AG20443 (cell line): ENCODE data around the gene PNMA1.
"Not testable (repeated sequence)": the region's sequence is repeated elsewhere in the genome, so short reads cannot be mapped to it uniquely, and the experiment has no call there.

Experiments used
- DNase-seq: peaks from one replicate; pipeline ENCODE4 v3.0.0; 2012; ENCODE audit warnings: low spot score, mixed read lengths

PNMA1 gene

DNA sequence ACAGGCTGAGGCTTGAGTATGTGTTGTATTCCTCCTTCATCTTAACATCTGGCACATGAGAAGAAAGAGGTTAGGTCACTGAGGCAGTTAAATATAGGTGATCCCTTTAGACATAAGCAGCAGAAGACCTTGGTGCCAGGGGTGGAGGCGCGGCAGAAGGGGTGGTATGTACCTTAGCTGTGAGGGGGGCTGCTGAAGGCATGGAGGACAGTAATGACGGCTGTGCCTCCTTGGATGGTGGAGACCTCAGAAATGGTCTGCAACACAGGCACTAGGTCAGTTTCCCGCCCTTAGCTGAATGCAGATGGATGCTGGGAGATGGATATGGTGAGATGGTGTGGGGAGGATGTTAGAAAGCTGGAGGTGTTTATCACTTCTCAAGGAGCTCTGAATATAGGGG lies 1.5 kb upstream of the PNMA1 start:
- no peak for DNase-seq

DNA sequence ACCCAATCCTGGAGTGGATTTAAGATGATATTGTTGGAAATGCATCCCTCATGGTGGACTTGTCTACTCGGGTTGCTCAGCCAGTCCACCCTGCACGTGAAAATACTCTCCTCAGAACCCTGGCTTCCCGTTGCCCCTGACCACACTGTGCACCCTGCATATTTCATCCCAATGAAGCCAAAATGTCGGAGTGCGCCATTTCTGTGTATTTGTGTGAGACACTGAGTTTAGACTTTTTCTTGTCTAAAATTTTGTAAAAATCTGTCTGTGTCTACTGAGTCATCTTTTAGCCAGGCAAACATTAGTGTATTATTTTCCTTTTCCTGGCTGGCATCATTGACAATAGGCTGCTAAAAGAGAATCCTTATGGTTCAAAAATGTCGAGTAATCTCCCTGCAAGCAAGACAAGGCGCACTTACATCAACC lies 485 bp upstream of the PNMA1 start:
- peak; percentile 32 for DNase-seq

DNA sequence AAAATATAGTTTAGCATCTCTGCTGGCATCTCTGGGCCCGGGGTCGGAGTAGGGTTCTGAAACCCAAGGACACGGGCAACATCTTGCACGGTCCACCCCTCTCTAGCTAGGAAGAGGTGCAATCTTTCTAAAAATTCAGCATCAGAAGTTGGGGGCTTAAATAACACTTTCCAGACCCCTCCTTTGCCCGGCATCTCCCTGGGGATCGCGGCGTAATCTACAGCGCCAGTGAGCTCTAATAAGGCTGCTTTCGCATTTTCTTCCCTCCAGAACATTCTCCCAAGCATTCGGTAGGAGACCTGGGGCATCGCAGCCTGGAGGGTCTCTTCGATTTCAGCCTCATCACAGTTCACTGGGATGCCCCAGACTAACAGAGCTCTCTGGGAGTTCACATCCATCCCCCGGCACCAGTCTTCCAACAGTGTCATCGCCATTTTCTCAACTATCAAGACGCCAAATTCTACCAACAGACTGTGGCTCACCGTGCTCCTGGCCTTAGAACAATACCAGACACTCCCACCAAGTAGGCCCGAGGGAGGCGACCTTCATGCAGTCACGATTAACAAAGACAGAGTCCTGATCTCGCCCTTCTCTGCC lies 880 bp downstream of the PNMA1 start:
- DNase-seq, result no peak

DNA sequence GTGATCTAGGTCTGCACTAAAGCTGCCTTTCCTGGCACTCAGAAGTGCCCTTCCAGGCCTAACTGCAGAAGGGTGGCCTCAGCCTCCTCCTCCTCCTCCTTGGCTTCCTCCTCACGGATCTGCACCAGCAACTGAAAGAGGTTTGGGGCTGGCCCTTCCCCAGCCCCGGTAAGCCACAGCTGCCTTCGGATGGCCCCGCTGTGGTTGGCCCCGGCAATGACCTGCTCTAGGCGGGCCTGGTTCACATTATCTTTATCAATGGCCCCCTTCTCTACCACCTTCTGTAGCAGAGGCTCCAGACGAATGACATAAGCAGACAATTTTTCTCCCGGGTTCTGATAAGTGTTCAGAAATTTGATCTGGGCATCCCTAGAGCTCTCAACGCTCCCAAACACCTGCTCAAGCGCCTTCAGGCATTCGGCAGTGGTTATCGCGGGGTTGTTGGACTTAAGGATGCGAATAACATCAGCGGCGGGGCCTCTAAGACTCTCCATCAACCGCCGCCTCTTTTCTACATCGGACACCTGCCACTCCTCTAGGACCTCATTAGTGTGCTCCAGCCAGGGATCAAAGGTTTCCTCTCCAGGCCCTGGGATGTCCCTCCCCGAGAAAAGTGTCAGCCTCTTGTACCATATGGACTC lies 1.5 kb downstream of the PNMA1 start:
- peak; percentile 33 for DNase-seq

DNA sequence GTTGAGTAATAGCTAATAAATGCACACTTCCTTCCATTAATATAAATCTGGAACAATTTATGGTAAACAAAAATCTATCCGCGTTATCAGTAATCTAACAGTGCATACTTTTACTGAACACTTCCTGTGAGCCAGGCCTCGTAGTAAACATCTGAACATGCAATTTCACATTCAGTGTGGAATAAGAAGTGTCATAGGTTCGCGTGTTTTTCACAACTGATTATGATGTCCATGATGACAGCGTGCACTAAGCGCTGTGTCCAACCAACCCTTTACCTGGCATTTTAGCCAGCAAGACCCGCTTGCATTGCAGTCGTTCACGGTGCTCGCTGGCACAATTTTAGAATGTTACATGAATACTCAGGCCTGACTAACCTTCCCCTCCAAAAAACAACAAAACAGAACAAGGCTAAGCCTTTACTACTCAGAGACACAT lies 2.1 kb downstream of the PNMA1 start:
- no peak for DNase-seq

DNA sequence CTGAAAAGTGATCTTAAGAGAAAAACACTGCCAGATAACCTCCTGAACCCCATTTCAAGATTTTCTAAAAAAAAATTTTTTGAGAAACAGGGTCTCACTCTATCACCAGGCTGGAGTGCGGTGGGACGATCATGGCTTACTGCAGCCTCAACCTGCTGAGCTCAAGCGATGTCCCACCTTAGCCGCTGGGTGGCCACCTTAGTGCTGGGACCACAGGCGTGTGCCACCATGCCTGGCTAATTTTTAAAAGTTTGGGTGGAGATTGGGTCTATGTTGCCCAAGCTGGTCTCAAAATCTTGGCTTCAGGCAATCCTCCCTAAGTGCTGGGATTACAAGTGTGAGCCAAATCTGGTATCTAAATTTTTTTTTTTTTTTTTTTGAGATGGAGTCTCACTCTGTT lies 3.4 kb downstream of the PNMA1 start:
- DNase-seq, result no peak

DNA sequence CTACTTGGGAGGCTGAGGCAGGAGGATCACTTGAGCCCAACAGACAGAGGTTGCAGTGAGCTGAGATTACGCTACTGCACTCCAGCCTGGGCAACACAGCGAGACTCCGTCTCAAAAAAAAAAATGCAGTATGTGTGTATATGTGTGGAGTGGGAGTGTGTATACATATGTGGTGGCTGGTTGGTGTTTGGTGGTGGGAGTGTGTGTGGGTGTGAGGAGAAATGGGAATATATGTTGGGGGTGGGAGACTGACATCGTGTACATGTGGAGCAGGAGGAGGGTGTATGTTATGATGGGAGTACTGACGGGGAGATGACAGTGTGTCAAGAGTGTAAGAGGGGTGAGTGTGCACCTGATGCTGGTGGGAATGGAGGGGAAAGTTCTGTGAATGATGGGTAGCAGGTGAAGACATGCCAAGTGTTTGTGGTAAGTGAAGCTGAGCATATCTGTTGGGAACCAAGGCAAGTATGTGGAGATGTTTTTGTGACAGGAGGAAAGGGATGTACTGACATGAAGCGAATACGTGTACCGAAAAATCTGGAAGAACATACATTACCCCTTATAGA lies 4.2 kb downstream of the PNMA1 start:
- no peak for DNase-seq

DNA sequence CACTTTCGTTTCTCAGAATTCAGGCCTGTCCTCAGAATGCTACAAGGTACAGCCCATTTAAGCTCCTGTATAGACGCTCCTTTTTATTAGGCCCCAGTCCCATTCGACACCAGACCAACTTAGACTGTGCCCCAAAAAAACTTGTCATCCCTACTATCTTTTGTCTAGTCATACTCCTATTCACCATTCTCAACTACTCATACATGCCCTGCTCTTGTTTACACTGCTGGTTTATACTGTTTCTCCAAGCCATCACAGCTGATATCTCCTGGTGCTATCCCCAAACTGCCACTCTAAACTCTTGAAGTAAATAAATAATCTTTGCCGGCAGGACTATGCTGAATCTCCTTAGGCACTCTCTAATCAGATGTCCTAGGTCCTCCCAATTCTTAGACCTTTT lies 6.1 kb downstream of the PNMA1 start:
- DNase-seq, result not testable (repeated sequence)

DNA sequence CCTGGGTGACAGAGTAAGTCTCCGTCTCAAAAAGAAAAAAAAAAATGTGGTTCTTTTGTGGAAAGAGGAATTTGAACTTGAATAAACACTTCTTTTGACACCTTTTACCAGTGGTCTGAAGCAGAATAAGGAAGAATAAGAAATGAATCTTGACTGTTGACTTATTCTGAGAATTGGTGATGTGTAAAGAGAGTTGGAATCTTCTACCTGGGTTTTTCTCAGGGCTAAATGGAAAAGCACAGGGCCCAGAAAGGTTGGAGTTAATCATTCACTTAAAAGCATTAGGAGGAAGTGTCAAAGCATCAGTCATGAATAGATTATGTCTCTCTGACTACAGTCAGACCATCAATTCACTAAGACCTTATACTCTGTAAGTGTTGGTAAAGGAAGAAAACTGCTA lies 13.9 kb downstream of the PNMA1 start:
- DNase-seq, result no peak

DNA sequence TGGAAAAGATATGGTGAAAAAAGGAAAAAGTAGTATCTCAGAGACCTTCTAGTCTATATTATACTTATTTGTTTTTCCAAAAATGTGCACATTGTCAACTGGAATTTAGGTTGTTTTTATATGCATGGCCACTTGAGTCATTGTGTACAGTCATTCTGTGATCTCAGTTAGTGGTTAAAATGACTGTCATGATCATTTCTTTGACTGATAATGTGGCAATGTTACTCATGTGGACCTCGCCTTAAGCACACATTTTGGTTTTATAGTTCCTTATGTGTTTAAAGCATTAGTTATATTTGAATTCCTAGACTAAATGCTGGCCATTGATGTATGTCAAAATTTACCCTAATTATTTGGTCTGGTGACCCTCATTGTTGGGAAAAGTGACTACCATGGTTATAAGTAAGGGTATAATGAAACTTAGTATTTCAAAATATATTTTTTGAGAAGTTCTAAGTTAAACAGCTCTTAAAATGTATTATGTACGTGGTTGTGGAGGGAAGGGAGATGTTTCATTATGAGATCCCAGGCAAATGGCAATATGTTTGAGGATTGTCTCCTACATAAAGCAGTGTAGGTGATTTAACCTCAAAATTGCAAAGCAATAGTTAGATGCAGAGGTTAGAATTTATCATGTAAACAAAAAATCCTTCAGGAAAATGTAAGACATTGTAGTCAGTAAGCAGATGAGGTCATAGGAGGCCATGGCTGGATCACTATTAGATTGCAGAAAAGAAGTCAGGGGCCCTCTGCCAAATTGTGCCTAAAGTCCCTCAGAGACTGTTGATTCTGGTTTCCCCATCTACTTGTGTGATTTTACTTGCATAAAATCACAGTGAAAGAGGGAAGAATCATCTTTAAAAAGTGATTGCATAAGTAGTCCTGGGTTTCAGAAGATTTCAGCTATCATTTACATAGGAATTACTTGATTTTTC lies 17.5 kb downstream of the PNMA1 start:
- DNase-seq, result peak; percentile 45

DNA sequence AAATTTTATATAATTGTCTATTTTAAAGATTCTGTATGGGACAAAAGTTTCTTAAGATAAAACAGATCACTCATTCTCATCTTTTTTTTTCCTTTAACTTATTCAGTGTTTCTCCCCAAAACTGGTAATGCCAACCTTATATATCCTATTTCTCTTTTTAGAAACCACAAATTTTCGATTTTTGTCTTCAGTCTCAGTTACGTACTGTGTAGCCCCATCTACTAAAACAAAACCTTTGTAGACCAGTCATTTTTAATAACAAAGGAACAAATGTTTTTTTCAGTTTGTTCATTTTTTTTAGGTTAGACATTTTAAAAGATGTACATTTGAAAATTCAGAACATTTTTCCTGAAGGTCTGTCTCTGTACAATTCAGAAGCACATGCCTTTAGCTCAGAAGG lies 18.2 kb downstream of the PNMA1 start:
- DNase-seq, result no peak

DNA sequence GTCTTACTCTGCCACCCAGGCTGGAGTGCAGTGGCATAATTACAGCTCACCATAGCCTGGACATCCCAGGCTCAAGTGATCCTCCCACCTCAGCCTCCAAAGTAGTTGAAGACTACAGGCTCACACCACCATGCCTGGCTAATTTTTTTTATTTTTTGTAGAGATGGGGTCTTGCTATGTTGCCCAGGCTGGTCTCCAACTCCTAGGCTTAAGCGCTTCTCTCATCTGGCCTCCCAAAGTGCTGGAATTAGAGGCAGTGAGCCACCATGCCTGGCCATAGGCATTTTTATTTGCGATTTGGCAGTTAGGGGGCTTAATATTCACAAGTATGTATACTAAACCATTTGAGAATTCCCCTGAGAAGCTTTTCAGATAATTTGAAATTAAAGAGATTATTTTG lies 19.1 kb downstream of the PNMA1 start:
- DNase-seq, result no peak

DNA sequence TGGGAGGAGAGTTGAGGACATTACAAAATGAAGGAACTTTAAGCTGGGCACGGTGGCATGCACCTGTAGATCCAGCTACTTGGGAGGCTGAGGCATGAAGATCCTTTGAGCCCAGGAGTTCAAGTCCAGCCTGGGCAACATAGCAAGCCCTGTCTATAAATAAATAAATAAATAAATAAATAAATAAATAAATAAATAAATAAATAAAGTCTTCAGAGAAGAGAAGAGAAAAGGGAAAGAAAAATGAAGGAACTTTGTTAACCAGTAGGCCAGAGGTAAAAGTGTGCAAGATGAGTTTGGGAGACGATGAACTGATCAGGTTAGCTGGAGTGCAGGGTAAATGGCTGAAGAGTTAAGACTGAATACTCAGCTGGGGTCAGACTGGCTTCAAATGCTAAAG lies 20.1 kb downstream of the PNMA1 start:
- DNase-seq, result no peak

DNA sequence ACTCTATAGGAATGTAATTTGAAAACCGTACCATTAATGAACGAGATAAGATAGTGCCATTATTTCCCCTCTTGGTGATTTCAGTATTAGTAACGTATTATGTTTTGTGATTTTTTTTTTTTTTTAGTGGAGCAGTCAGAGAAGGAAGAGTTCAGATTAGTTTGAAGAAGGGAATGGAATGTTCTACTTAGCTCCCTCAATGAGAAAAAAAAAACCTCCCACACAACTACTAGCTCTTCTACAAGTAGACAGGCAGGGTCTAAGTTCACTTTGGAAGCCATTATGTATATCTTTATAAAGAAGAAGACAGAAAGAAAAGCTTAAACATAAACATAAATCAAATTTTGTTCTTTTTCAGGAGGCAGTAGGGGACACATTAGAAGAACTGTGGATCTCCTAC lies 27.3 kb downstream of the PNMA1 start:
- no peak for DNase-seq

DNA sequence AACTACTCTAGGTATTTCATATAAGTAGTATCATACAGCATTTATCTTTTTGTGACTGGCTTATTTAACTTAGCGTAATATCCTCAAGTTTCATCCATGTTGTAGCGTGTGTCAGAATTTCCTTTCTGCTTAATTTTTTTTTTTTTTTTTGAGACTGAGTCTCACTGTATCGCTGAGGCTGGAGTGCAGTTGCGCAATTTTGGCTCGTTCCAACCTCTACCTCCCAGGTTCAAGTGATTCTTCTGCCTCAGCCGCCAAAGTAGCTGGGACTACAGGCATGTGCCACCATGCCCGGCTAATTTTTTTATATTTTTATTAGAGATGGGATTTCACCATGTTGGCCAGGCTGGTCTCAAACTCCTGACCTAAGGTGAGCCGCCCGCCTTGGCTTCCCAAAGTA lies 28.9 kb downstream of the PNMA1 start:
- no peak for DNase-seq

DNA sequence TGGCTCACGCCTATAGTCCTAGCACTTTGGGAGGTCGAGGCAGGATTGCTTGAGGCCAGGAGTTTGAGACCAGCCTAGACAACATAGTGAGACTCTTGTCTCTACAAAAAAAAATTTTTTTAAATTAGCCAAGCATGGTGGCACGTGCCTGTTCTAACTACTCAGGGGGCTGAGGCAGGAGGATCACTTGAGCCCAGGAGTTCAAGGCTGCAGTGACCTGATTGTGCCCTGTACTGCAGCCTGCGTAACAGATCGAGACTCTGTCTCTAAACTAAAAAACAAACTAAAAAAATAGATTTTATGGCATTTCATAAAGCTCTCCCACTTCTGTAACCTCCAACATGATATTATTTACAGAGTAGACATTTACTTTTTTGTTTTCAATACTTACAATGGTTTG lies 29.6 kb downstream of the PNMA1 start:
- DNase-seq, result no peak

DNA sequence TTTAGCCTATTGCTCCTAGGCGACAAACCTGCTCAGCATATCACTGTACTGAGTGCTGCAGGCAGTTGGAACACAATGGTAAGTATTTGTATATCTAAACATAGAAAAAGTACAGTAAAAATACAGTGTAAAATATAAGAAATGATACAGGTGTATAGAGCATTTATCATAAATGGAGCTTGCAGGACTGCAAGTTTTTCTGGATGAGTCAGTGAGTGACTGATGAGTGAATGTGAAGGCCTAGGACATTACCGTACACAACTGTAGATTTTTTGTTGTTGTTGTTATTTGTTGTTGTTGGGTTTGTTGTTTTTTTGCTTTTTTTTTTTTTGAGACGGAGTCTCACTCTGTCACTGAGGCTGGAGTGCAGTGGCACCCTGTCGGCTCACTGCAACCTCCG lies 33.4 kb downstream of the PNMA1 start:
- DNase-seq, result no peak

DNA sequence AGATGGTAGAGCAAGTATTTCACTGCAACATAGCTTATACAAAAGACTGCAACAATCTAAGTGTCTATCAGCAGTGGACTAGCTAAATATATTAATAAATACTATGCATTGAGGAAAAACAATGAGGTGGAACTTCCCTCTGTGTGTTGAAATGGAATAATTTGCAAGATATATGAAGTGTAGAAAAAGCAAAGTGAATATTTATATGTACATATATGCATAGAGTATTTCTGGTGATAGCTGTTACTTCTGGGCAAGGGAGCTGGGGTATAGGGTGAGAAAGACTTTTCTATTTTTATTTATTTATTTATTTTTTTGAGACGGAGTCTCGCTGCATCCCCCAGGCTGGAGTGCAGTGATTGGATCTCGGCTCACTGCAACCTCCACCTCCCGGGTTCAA lies 35.5 kb downstream of the PNMA1 start:
- no peak for DNase-seq

DNA sequence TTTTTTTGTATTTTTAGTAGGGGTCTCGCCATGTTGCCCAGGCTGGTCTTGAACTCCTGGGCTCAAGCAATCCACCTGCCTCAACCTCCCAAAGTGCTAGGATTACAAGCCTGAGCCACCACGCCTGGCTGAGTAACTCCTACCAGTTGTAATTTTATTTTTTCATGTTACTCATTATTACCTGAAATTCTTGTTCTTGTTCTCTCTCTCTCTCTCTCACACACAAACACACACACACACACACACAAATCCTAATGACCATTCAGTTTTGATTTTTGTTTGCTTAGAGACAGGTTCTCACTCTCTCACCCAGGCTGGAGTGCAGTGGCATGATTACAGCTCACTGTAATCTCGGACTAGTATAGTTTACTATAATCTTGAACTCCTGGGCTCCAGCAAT lies 39.2 kb downstream of the PNMA1 start:
- DNase-seq, result no peak

DNA sequence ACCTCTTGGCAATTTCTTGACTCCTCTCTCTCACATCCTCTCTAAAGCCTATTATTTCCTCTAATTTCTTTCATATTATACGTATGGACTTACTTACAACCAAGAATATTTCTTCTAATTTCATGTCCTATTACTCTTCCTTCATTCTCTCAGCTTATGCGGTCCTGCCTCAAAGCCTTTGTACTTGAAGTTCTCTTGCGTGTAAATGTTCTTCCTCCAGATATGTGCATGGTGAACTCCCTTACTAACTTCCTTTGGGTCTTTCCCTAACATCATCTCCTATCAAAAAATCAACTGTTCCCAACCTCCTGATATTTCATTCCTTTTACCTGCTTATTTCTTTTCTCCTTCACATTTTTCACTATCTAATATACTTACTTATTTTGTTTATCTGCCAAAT lies 46.3 kb downstream of the PNMA1 start:
- DNase-seq, result no peak

DNA sequence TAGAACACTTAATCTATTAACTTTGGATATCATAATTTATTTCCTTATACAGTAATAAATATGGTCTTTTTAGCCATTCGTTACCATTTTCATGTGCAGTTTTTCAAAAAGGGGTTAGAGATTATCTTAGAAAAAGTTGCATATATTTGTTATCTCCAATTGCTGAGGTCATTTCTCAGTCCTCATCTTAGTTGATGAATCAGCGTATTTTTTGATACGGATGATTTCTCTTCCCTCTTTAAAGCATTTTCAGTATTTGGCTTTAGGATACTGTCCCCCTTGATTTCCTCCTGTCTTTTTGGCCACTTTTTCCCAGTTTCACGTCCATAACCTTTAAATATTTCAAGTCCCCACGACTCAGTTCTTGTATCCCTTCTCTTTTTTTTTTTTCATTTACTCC lies 47.6 kb downstream of the PNMA1 start:
- no peak for DNase-seq

DNA sequence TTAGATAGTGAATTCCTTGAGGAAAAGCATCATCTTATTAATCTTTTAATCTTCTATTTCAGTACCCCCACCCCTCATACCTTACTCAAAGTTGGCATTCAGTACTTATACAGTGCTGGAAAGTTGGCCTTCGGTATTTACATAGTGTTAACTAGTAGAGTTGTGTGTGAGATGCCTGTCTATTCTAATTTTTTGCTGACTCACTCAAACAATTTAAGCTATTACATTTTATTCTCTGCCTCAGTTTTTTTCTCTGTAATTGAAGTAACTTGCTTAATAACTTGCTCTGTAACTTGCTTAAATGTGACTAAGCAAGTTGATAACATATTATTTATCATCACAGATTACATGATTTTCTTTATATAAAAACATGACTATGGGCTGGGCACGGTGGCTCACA lies 49.1 kb downstream of the PNMA1 start:
- DNase-seq, result no peak
